ENCODE measurements around the gene SMTNL2.
"Not testable (repeated sequence)": the region's sequence is repeated elsewhere in the genome, so short reads cannot be mapped to it uniquely, and the experiment has no call there.

Gene SMTNL2

DNA sequence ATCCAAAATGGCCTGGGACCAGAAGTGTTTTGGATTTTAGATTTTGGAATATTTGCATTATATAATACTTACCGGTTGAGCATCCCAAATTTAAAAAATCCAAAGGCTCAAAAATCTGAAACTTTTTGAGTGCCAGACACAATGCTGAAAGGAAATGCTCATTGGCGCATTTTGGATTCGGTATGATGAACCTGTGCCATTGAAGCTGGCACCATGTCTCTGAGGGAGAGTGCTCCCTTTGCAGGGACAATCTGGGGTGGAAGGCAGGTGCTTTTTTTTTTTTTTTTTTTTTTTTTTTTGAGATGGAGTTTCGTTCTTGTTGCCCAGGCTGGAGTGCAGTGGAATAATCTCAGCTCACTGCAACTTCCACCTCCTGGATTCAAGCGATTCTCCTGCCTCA is 17.7 kb downstream of the SMTNL2 start:
- DNase-seq (ENCODE audit: low read depth): no peak

DNA sequence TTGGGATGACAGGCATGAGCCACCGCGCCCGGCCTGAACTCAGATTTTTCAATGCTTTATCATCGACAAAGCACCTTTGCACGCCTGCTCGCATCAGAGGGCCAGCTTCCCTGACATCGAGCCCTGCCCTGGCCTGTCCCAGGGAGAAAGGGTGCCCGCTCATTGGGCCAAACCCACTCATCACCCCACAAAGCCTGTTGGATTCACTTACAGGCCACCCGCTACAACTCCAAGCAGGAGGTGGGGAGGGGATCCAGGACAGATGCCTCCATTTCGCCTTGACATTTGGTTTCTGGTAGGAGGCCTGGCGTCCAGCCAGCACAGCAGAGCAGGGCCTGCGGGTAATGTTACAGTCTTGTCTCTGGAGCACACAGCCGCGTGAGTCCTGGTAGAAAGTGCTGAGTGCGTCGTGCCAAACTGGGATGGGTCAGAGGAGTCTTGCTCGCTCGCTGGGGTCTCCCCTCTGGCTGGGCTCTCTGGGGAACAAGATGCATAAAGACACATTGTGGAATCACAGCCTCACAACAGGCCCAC is 19.8 kb downstream of the SMTNL2 start:
- DNase-seq (ENCODE audit: low read depth): no peak

DNA sequence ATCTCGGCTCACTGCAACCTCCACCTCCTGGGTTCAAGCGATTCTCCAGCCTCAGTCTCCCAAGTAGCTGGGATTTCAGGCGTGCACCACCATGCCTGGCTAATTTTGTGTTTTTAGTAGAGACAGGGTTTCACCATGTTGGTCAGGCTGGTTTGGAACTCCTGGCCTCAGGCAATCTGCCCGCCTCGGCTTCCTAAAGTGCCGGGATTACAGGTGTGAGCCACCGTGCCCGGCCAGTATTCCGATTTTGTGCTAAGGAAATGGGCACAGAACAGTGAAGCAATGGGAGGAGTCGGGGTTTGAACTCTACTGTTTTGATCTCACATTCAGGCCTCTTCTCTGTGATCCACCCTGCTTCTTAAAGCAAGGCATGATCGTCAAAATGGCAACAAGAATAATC is 20.4 kb downstream of the SMTNL2 start:
- DNase-seq (ENCODE audit: low read depth): not testable (repeated sequence)

DNA sequence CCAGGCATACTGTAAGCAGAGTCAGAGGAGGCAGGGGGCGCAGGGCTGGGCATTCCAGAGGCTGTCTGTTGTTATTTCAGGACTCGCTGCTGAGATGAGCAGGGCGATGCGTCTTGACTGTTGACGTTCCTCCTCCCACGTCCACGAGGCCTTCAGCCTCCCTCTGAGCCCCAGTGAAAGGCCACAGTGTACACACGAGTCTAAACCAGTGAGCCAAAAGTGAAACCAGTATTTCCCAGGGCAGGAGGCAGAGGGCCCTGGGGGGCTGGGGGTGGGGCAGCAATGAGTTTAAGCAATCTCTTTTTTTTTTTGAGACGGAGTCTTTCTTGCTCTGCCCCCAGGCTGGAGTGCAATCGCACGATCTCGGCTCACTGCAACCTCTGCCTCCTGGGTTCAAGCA is 21.5 kb downstream of the SMTNL2 start:
- DNase-seq (ENCODE audit: low read depth): no peak

DNA sequence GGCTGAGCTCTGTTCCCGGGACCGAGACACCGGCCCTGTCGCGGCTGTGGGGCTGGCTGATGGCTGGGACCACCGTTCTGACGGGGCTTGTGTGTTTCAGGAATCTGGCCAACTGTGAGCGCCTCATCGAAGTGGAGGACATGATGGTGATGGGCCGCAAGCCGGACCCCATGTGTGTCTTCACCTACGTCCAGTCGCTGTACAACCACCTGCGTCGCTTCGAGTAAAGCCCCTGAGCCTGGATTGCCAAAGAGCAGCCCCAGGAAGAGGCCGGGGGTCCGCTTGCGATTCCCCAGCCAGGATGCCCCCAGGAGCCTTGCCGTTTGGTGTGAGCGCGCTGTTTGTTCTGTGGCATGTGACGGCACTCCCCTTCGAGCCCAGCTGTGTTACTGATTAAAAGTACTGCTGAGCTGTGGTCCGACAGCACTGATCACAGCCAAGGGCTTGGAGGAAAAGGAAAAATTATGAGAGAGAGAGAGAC is 23.0 kb downstream of the SMTNL2 start:
- DNase-seq (ENCODE audit: low read depth): no peak

DNA sequence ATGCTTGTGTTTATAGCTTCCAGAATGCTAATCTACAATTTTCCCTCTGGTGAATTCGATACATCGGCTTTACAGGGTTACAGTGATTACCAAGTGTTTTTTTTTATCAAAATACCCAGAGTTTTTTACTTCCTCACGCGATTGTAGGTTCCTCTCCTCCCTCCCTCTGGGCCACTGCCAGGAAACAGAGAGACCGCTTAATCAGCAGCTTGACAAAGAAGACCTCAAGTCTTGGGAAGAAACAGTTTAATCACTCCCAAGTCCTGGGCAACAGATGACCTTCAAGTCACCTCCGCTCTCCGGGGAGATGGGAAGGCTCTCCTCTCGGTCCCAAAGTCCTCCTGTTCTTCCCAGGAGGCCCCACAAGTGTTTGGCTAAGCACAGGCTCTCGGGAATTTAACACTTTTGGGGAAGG is 23.5 kb downstream of the SMTNL2 start:
- no peak for DNase-seq (ENCODE audit: low read depth)

DNA sequence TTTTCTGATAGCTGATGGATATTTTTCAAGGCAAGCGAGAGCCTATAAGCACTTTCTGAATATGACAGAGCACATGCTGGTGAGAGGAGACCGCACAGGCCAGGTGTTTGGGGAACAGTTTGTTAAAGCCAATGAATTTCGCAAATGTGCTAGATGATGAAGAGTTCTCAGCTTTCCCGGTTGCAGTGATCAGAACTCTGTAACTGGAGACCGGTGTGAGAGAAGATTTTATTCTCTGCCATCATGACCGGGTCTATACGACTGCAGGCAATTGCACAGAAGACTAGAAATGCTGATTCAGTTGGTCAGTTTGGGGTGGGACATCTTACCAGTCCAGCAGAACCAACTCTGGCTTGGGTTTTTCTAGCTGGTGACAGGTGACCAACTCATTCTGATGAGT is 25.4 kb downstream of the SMTNL2 start:
- DNase-seq (ENCODE audit: low read depth): no peak

DNA sequence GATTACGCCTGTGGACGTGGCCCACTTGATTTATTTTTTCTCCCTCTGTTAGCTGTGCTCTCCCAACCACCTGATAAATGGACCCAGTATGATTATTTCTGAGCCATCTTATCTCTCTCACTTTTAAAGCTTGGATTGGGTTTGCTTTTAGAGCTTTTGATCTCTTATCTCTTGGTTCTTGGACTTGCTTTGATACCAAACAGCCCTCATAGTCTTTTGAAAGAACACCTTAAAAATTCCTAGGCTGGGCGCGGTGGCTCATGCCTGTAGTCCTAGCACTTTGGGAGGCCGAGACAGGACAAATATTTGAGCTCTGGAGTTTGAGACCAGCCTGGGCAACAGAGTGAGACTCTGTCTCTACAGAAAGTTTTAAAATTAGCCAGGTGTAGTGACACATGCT is 25.8 kb downstream of the SMTNL2 start:
- DNase-seq (ENCODE audit: low read depth): no peak

DNA sequence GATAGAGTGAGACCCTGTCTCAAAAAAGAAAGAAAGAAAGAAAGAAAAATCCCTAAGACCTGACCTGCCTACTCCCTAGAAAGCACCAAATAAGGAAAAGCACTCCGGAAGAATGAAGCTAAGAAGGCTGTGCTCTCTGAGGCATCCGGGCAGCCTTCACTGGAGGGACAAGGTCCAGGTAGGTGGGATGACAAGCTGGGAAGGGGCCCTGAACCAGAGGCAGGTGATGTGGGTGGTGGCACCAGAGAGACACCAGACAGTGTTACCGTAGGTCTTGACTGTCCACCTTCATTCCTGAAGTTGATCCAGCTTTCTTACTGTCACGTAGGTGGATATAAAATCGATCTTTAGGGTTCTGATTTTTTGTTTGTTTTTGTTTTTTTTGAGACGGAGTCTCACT is 26.3 kb downstream of the SMTNL2 start:
- DNase-seq (ENCODE audit: low read depth): no peak

DNA sequence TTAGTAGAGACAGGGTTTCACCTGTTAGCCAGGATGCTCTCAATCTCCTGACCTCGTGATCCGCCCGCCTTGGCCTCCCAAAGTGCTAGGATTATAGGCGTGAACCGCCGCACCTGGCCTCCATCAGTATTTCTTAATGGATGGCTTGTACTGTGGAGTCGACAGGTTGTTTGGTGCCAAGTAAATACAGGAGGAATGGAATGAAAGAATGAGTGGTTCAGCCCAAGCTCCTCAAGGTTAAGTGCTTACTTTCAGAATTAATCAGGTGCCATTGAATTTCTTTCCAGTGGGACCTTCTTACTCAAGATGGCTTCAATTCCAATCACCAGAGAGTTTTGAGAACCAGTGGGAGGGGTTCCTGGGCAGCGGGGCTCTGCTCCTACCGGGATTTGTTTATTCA is 32.1 kb downstream of the SMTNL2 start:
- DNase-seq (ENCODE audit: low read depth): no peak

DNA sequence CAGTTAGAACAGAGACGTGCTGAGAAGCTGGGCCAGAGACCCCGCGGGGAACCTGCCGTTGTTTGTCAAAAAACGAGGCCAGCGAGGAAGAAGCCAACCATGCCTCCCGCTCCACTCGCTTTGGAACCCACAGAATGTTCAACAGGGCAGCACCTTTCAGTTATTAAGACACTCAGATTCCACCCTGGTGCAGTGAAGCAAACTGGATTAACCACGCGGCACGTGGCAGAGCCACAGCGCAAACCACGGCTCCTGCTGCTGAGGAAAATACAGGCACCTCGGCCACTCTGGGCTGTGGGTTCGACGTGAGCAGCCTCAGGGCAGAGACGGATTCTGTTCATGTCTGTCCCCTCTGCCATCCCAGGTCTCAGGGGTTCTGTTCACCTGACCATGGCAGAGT is 32.8 kb downstream of the SMTNL2 start:
- DNase-seq (ENCODE audit: low read depth): no peak

DNA sequence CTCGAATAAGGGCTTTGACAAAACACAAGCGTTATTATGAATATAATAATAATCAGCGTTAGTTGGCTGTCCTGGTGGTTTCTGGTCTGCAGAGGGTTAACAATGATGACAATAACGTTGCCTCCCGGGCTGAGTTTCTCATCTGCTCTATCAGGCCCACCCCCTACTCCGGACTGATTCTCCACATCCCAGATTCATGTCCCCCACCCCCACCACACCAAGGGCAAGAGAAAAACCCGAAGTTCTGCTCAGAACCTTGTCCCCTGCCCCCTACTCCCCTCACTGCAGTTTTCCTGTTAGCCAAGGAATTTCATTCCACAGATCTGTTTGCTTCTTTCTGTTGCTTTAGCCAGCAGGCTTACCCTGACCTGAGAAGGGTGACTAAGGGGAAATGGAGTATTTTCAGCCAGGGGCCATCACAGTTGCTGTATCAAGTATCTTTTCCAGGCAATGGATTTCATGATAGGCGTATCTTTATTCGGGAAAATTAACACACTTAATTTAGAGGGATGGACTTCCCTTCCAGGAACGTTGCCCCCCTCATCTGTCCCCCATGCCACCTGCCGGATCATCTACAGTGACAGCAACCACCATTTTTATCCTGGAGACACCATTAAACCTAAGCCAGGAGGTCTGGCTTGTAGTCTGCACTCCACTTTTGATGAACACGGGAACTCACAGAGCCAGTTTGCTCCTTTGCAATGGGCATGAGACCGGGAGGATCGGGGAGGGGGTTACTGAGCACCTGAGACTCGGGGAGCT is 33.4 kb downstream of the SMTNL2 start:
- DNase-seq (ENCODE audit: low read depth): no peak

DNA sequence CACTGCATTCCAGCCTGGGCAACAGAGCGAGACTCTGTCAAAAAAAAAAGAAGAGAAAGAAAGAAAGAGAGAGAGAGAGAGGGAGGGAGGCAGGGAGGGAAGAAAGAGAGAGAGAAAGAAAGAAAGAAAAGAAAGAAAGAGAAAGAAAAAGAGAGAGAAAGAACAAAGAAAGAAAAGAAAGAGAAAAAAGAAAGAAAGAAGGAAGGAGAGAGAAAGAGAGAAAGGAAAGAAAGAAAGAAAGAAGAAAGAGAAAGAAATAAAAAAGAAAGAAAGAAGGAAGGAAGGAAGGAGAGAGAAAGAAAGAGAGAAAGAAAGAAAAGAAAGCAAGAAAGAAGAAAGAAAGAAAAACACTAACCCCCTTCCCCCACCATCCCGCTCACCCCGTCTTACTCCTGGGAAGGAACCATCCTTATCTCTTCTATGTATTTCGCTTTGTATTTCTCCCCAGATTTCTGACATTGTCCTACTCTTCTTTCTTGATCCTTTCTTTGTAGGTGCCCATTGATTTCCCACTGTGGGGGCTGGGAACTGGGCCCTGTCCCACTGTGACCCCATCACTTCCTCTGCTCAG is 36.3 kb downstream of the SMTNL2 start:
- DNase-seq (ENCODE audit: low read depth): no peak

DNA sequence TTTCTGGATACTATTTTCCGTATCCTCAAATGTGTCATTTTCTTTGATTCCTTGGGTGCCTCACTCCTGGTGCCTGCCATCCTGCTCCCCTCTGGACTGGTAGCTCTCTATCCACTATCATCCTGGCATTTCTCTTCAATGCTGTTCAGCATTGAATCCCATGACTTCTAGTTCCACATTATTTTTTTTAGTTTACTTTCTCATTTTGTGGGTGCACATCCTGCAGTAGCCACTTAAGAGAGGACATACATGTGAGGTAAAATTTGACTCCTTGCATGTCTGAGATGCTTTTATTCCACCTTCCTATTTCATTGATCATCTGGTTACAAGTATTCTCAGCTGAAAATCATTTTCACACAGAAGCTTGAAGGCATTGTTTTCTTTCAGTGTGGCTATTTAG is 38.0 kb downstream of the SMTNL2 start:
- DNase-seq (ENCODE audit: low read depth): no peak

DNA sequence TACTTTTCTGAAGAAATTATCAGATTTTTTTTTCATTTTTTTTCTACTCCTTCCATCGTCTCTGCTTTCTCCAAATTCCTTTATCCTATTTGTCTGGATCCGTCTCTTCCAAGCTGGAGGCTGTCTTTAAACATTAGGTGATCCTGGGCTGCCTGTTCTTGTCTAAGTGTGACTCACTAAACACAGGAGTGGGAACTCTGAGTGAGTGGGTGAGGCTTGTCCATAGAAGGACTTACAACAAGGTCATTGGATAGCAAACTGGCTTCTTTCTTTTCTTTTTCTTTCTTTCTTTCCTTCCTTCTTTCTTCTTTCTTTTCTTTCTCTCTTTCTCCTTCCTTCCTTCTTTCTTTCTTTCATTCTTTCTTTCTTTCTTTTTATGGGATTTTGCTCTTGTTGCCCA is 38.9 kb downstream of the SMTNL2 start:
- DNase-seq (ENCODE audit: low read depth): no peak

DNA sequence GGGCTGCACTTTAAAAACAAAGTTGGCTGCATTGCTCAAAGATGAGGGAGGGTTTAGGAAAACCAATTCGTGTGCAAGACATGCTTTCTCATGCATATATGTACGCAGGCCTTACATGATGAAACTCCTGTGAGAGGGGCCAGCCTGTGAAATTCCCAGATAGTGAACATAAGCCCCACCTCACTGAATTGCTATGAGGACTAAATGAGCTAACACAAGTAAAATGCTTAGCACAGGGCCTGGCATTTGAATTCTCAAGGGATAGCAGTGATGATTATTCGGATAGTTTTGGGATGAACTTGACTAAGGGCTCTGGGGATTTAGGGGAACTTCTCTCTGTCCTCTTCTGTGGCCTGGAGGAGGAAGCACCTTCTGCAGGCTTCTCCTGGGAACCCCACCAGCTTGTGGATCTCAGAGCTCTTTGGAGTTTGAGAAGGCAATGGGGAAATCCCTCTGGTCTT is 40.2 kb downstream of the SMTNL2 start:
- DNase-seq (ENCODE audit: low read depth): not testable (repeated sequence)

DNA sequence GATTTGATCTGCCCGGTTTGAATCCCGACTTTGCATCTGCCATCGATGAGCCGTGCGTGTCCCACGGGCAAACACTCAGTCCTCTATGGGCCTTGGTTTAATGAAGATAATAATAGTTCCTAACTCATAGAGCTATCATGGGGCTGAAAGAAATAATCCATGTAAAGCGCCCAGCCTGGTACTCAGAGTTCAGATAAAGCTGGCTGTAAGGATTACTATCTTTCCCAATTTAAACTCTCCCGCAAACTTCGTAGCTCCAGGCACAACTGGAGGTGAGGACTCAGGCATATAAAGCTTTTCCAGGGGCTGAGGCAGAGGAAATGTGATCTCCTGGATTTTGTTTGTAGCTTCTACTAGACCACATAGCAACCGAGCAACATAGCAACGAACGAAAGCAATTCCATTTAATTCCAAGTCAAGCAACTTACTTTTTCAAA is 40.9 kb downstream of the SMTNL2 start:
- no peak for DNase-seq (ENCODE audit: low read depth)

DNA sequence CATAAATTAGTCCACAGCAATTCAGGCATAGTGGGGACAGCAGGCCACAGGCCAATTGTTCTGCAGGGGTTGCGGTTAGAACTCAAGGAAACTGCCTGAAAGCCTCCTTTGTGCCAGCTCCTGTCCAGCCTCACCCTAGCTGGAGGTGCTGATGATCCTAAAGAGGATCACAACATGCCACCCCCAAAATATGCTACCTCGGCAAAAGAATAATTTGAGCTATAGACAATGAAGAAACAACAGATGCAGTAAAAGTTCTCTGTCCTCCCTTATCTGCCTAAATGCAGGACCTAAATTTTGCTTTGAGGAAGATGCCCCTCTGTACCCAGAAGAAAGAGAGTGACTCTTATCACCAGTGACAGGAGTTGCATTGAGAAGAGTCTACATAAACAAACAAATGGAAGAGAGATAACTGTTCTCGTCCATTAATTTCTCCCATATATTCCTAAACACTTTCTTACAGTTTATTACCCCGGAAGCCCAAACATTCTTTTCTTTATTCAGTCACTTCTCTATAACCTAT is 42.5 kb downstream of the SMTNL2 start:
- no peak for DNase-seq (ENCODE audit: low read depth)

DNA sequence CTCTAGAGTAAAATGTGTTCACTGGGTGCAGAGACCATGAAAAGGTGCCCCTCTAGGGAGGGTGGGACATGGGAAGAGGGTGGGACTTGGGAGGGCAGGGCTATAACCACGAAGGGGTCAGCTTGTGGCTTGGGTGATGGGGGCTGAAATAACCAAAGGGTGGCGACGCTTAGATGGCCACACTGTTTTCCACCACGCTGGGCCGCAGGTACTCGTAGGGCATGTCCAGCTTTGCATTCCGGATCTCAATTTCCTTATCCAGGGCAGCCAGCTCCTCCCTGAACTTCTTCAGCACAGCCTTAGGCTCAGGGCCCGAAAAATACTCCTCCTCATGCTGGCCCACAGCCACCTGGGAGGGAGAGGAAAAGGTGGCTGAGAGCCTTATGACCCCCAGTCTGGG is 47.1 kb downstream of the SMTNL2 start:
- no peak for DNase-seq (ENCODE audit: low read depth)

DNA sequence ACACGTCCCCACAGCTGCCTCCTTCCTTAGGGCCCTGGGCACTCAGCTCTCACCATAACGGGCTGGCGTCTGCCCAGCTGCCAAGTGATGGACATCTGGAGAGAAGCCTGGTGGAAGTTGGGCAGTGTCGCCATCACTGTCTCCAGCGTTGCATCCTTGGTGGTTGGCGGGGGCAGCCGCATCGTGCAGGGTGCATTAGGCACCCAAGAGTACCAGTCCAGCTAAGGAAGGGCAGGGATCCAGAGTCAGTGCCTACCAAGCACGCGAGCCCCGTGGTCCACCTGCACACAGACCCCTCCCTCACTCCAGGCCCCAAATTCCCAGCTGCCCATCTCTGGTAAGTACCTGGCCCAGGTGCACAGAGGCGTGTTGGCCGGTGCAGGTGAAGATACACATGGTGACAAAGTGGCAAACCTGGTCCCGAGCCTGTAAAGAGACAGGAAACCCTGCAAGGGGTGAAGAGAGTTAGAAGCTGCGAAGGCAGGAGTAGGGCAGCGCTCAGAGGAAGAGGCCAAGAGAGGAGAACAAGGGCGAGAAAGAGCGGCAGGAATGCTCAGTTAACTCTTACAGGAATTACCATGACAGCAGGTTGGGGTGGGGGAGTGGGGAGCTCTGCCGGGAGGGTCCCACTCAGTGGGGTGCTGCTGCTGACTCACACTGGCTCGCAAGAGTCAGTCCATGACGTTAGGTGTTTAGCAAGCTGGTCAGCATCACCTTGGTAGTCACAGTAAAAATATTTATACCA is 47.7 kb downstream of the SMTNL2 start:
- DNase-seq (ENCODE audit: low read depth): no peak

DNA sequence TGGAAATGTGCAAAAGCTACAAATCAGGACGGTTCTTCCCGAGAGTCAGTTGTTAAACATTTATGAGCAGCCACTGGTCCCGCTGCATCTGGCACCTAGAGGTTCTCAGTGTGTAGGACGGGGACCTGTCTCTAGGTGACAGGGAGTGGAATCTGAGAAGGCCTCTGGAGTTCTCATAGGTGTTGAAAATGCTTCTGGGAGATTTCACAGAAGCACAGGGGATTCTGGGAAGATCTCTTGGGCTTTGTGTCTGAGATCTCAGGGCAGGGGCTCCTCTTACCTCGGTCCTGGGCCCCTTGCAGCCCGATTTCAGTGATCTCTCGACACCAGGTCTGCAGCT is 48.2 kb downstream of the SMTNL2 start:
- no peak for DNase-seq (ENCODE audit: low read depth)

DNA sequence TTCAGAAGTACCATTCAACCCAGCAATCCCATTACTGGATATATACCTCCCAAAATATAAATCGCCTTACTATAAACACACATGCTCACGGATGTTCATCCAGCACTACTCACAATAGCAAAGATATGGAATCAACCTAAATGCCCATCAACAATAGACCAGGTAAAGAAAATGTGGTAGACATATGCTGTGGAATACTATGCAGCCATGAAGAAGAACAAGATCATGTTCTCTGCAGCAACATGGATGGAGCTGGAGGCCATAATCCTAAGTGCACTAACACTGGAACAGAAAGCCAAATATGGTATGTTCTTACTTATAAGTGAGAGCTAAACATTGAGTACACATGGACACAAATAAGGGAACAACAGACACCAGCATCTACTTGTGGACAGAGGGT is 49.3 kb downstream of the SMTNL2 start:
- no peak for DNase-seq (ENCODE audit: low read depth)

DNA sequence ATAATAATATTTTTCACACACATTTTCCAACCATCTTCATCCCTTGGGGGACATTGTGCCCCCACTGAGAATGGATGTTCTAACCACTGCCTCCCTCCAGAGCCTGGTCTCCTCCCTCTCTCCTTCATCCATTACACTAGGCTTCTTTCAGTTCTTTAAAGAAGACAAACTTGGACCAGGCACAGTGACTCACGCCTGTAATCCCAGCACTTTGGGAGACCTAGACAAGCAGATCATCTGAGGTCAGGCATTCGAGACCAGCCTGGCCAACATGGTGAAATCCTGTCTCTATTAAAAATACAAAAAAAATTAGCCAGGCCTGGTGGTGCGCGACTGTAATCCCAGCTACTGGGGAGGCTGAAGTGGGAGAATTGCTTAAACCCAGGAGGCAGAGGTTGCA is 50.6 kb downstream of the SMTNL2 start:
- DNase-seq (ENCODE audit: low read depth): no peak

All from activated T-helper 9 cell treated with anti-CD3 and anti-CD28 coated beads, Interleukin-2, amount 50 U/mL, for 16 hours (primary cell).